Heart right ventricle (tissue), 16 donors: ENCODE results near the gene ABCB11. TPM values are rescaled to one million over a fixed set of nuclear protein-coding genes. Genes with fewer than 3 reads are reported as not detected.
A peak's percentile ranks its signal among the peaks of the same experiment; 100 is the strongest.

Experiments used
- ATAC-seq, 8 donors: fragments of 200-7000 bp; cut with Tn5 transposase; one replicate each; pipeline ENCODE4 v1.9.1; 2020; ENCODE audit warnings: mild to moderate bottlenecking in 8 of 8, moderate library complexity in 8 of 8, moderate number of reproducible peaks in 1 of 8
- DNase-seq, 2 donors: peaks; one replicate each; pipeline ENCODE4 v3.0.0-alpha.2; 2020
- H3K27ac ChIP-seq, 10 donors: fragments of 200-600 bp; sonication (generic) in 2 of 10; one replicate each; pipeline versions ENCODE4 v1.5.0 to v1.8.0; 2020 to 2022; ENCODE audit warnings: mild to moderate bottlenecking in 3 of 10
- H3K27me3 ChIP-seq, 7 donors: fragments of 200-600 bp; one replicate each; pipeline ENCODE4 v1.8.0; 2021 to 2022; ENCODE audit warnings: mild to moderate bottlenecking in 2 of 7
- H3K36me3 ChIP-seq, 9 donors: fragments of 200-600 bp; sonication (generic) in 1 of 9; one replicate each; pipeline versions ENCODE4 v1.5.0 to v1.8.0; 2020 to 2022; ENCODE audit warnings: mild to moderate bottlenecking in 2 of 9
- H3K4me1 ChIP-seq, 9 donors: fragments of 200-600 bp; sonication (generic) in 1 of 9; one replicate each; pipeline versions ENCODE4 v1.5.0 to v1.8.0; 2020 to 2022; ENCODE audit warnings: mild to moderate bottlenecking in 4 of 9
- H3K4me3 ChIP-seq, 10 donors: fragments of 200-600 bp; sonication (generic) in 2 of 10; one replicate each; pipeline versions ENCODE4 v1.5.0 to v1.8.0; 2020 to 2022; ENCODE audit warnings: mild to moderate bottlenecking in 7 of 10, moderate library complexity in 2 of 10
- H3K9me3 ChIP-seq, 11 donors: fragments of 200-600 bp in 10 of 11; sonication (generic) in 2 of 11; one replicate each; pipeline versions ENCODE4 v1.5.0 to v1.8.0; 2013 to 2022; ENCODE audit warnings: mild to moderate bottlenecking in 2 of 11, control low read depth in 1 of 11, moderate library complexity in 1 of 11
- WGBS, 2 donors: extraction: QIAGEN DNeasy Blood & Tissue Kit; methylation state at CpG; one replicate each; pipeline ENCODE4 v1.1.7; 2013; ENCODE audit warnings: inconsistent platforms in 1 of 2; 5-methylcytosine and 5-hydroxymethylcytosine counted together
- intact Hi-C, 10 donors: fragments of 100-400 bp; cut with DNase I; formaldehyde crosslinking; loops; one replicate each; pipeline versions ENCODE4 v1.11.1 to v1.14.2; 2022
- polyA plus RNA-seq, 2 donors: library from polyadenylated mRNA; stranded (reverse); fragments of 200-250 nt; gene quantifications; one replicate each; pipeline ENCODE4 v1.2.3, GENCODE V29; 2013
- total RNA-seq, 10 donors: library from RNA; stranded (reverse); fragmentation: NEBNext Ultra II Directional in 3 of 10; extraction: Animal tissue kit (Norgen Biotek cat#: 25700) in 3 of 10; gene quantifications; one replicate each; pipeline versions ENCODE4 v1.2.1 to v1.2.4, GENCODE V29; 2021 to 2023
- TF ChIP-seq, protein P1 (sequence below), 9 donors: fragments of 200-600 bp; sonication (generic) in 2 of 9; IDR thresholded peaks; one replicate each; pipeline versions ENCODE4 v1.5.0 to v1.8.0; 2021 to 2022; ENCODE audit warnings: antibody characterized with exemption in 9 of 9, mild to moderate bottlenecking in 5 of 9, moderate library complexity in 1 of 9
- donor health status: Arrhythmogenic right ventricular cardiomyopathy.
- donor health status: ischemic (EF 13 %, LVEDD 7.1; RV severe dilation, severe dysfunction).
- donor health status: healthy with polysubstance abuse.
- donor health status: DM: no; HTN: yes; CAD: no.
- donor health status: DM: no; HTN: no; CAD: no.
- donor health status: ischemic (EF 25% LVEDD 6.9; RV normal size, moderate dysfunction).
- donor health status: ischemic (EF 25% LVEDD 5.7; RV mildly dilated, moderate dysfunction).
- donor health status: healthy.
- donor health status: DM: yes; HTN: yes; CAD: no.
- donor health status: Ischemic cardiomyopathy.
- donor health status: ischemic (EF 35%, LVEDD 5.7; RV mildly dilated, moderate dysfunction).
- donor health status: nonischemic (EF 11% LVEDD 7.7; RV severe dilation, severe dysfunction).
- donor health status: DM: yes; HTN: yes; CAD: no.
- donor health status: PGD.
- donor health status: ischemic (EF 29% LVEDD 5.4; RV normal size, mild dysfunction).
- donor health status: nonischemic (EF 23%, LVEDD 6.1; RV moderate dilation, normal function).

The ABCB11 gene
- total and polyA plus RNA-seq, 12 donors: 0.01 to 0.23 (median 0.06) TPM; not detected in 7

DNA sequence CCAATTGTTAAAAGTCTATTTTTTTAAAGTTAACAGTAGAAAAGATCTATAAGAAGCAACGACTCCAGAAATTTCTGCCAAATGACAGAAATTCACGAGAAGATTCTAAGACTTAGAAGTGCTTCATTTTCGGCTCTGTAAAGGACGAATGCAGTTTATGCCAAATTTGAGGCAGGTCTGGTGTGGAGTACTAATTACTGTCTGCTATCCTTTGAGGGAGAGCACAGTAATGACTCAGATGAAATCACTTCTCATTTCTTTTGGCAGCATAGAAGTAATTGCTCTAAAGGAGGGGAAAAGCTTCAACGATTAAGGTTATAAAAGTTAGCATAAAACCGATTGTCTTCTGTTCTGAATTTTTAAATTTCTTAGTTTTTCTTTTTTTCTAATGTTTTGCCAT, 118.7 kb downstream of the ABCB11 start:
- Histone ChIP-seq H3K27me3 (peaks cover 0 to 14% (median 3%) of the 10 kb centered on the region in 7 donors), H3K4me1 (peaks cover 0 to 6% (median 0%) of the 10 kb centered on the region in 9 donors), H3K4me3 (peak overlapping the region in 7 of 10 donors; percentile 4 to 35 (median 22)), H3K9me3 (peaks cover 0 to 8% (median 0%) of the 10 kb centered on the region in 11 donors), H3K36me3 (no peaks in the 10 kb centered on the region), H3K27ac (no peak overlapping the region)
- no peak for DNase-seq
- WGBS, 2 donors: 61 to 69% methylated on average over 6 of the region's 6 CpGs
- TF ChIP-seq, protein P1, sequence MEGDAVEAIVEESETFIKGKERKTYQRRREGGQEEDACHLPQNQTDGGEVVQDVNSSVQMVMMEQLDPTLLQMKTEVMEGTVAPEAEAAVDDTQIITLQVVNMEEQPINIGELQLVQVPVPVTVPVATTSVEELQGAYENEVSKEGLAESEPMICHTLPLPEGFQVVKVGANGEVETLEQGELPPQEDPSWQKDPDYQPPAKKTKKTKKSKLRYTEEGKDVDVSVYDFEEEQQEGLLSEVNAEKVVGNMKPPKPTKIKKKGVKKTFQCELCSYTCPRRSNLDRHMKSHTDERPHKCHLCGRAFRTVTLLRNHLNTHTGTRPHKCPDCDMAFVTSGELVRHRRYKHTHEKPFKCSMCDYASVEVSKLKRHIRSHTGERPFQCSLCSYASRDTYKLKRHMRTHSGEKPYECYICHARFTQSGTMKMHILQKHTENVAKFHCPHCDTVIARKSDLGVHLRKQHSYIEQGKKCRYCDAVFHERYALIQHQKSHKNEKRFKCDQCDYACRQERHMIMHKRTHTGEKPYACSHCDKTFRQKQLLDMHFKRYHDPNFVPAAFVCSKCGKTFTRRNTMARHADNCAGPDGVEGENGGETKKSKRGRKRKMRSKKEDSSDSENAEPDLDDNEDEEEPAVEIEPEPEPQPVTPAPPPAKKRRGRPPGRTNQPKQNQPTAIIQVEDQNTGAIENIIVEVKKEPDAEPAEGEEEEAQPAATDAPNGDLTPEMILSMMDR (IDR thresholded peaks at IDR 0.05): no peak
- intact Hi-C loops: no loop called here
- ATAC-seq: no peak

DNA sequence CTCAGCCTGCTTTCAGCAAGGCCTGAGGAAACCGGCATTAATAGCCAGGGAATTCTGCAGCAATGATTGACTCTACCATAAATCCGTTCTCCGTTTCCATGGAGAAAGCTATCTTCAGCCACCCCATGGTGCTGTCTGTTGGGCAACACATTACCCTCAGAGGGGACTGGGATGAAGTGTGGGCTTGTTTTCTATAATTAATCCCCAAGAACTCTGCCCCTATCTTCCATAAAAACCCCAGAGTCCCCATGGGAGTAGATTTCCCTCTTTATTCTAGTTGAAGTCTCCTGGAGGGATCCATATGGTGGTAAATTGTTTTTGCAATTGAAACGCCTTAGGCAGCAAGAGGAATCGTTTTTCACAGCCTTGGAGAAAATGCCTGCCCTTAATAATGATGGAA, 120.8 kb downstream of the ABCB11 start:
- peaks cover 0 to under 1% (median 0%) of the 10 kb centered on the region in 11 donors for H3K9me3 ChIP-seq
- no peaks in the 10 kb centered on the region for H3K36me3 ChIP-seq
- H3K4me1 ChIP-seq: peaks cover 0 to 6% (median 0%) of the 10 kb centered on the region in 9 donors
- ATAC-seq (no peak), DNase-seq (no peak)
- H3K27ac ChIP-seq: no peak overlapping the region
- TF ChIP-seq, protein P1 (IDR thresholded peaks at IDR 0.05): no peak
- WGBS, 2 donors: 72 to 79% methylated on average over 5 of the region's 5 CpGs
- no peak overlapping the region for H3K4me3 ChIP-seq
- H3K27me3 ChIP-seq: peaks cover 0 to 18% (median 6%) of the 10 kb centered on the region in 7 donors
- intact Hi-C loops: no loop called here

DNA sequence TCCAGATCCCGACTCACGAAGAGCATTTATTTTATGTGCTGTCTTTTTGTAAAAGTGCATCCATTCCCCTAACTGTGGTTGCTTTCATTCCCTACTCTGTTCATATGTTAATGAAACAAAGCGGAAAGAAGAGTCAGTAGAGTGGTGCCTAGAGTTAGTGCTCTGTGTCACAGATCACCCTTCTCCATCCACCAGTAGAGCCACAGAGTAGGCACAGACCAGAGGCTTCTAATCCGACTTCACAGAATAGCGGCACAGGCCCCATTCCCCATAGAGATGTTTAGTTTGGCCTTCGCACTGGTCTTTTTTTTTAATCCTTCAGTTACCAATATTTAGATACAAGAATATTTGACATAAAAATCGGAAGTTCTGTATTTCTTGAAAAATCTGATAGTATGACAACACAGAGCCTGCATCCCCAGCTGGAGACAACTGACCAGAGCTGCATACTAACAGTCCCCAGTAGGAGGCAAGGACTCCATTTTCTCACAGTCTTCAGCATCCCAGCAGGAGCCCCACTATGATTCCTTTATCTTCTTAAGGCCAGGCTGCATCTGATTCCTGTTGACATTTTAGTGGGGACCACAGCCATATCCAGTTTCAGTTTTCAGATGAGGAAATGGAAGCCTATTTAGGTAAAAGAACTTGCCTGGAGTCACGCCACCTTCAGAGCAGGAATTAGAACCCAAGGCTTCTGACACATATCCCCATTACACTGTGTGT, 123.0 kb downstream of the ABCB11 start:
- peaks cover 0 to 19% (median 3%) of the 10 kb centered on the region in 7 donors for H3K27me3 ChIP-seq
- ATAC-seq (no peak), DNase-seq (no peak)
- TF ChIP-seq, protein P1 (IDR thresholded peaks at IDR 0.05): no peak
- H3K36me3 ChIP-seq: no peaks in the 10 kb centered on the region
- no peaks in the 10 kb centered on the region for H3K9me3 ChIP-seq
- H3K4me1 ChIP-seq: peaks cover 0 to 5% (median 0%) of the 10 kb centered on the region in 9 donors
- intact Hi-C loops: no loop called here
- no peak overlapping the region for H3K4me3 ChIP-seq
- no peak overlapping the region for H3K27ac ChIP-seq
- 88% methylated on average over 8 of the region's 8 CpGs for WGBS, 2 donors

DNA sequence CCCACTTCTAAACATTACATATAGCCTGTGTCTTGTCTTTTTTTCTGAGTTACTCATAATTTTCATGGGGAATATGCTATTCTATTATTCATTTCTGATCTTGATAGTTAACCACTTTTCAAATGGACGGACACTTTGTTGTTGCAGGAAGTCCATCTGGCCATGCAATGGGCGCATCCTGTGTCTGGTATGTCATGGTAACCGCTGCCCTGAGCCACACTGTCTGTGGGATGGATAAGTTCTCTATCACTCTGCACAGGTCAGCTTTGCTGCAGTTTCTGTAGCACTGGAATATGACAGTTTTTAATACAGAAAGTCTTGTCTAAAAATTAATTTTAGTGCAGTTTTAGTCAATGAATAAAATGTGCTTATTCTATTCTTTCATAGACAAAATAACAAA, 126.8 kb downstream of the ABCB11 start:
- WGBS, 2 donors: 91 to 98% methylated on average over 3 of the region's 3 CpGs
- no peaks in the 10 kb centered on the region for H3K36me3 ChIP-seq
- H3K4me3 ChIP-seq: no peak overlapping the region
- TF ChIP-seq, protein P1 (IDR thresholded peaks at IDR 0.05): no peak
- H3K4me1 ChIP-seq: no peaks in the 10 kb centered on the region
- intact Hi-C loops: no loop called here
- H3K27me3 ChIP-seq: peaks cover 0 to 11% (median 0%) of the 10 kb centered on the region in 7 donors
- DNase-seq (no peak), ATAC-seq (no peak)
- no peaks in the 10 kb centered on the region for H3K9me3 ChIP-seq
- H3K27ac ChIP-seq: no peak overlapping the region
